HG03469 (cell line): ENCODE data around the gene FOLR1.
"Not testable (repeated sequence)": the region's sequence is repeated elsewhere in the genome, so short reads cannot be mapped to it uniquely, and the experiment has no call there.

Experiments
- ATAC-seq: cut with Tn5 transposase; IDR thresholded peaks from one replicate; pipeline ENCODE4 v1.9.1; 2021; ENCODE audit warnings: mild to moderate bottlenecking, moderate library complexity, moderate number of reproducible peaks; ENCODE audit not compliant: unreplicated experiment

FOLR1 gene

DNA sequence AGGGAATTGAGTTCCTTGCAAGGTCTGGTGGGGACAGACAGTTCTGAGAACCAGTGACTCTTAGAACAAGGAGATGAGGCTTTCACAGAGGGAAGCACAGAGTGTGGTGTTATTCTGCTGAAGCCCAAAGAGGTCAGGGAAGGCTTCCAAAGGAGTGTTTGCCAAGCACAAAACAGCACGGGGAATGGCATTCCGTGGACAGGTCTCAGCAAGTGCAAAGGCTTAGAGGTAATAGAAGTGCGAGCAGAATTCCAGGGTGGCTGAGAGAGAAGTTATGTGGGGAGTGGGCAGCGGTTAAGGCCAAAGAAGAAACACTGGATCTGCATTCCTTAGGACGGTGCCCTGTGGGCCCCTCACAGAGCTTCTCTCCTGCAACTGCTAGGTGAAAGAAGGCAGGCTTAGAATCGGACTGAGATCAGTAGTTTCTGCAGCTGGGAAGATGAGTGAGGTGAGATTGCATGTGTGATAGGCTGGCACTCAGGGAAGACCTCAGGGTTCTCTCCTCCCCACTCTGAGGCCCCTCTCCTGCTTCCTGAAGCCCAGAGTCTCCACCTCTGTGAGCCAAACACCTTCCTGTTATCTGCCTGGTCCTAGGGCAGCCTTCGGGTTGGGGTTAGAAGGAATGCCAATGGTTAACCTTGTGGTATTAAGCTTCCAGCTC lies 10.9 kb upstream of the FOLR1 start:
- not testable (repeated sequence) for ATAC-seq

DNA sequence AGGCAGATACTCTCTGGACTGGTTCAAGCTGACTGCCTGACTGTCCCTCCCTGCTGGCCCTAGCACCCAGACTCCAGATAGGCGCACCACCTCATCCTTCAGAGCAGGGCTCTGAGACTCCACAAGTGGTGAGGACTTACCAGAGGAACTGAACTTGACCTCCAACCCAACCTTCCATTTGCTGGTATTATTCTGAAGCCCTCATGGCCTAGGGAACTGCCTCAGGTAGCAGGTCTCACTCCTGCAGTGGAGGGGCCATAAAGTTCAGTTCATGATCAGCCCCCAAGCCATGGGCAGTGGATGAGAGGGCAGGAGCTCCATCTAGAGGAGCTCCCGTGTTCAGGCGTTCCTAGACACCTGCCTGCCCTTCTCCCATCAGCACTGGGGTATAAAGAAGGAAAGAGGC lies 10.4 kb upstream of the FOLR1 start:
- ATAC-seq, result not testable (repeated sequence)

DNA sequence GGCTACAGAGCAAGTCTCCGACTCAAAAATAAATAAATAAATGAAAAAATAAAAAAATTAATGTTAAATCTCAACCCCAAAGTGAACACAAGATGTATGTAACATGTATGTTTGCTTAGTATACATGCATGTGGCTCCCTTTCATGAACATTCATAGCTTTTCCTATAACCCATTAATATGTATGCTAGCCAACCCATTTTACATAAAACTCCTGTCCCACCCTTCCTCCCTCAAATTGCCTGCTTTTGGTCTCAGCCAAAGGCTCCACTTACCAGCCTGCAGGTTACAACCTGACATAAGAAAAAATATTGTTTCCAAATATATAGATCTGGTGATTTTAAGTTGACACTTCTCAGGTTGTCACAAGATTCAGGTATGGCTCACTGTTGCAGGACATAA lies 3.7 kb upstream of the FOLR1 start:
- no peak for ATAC-seq

DNA sequence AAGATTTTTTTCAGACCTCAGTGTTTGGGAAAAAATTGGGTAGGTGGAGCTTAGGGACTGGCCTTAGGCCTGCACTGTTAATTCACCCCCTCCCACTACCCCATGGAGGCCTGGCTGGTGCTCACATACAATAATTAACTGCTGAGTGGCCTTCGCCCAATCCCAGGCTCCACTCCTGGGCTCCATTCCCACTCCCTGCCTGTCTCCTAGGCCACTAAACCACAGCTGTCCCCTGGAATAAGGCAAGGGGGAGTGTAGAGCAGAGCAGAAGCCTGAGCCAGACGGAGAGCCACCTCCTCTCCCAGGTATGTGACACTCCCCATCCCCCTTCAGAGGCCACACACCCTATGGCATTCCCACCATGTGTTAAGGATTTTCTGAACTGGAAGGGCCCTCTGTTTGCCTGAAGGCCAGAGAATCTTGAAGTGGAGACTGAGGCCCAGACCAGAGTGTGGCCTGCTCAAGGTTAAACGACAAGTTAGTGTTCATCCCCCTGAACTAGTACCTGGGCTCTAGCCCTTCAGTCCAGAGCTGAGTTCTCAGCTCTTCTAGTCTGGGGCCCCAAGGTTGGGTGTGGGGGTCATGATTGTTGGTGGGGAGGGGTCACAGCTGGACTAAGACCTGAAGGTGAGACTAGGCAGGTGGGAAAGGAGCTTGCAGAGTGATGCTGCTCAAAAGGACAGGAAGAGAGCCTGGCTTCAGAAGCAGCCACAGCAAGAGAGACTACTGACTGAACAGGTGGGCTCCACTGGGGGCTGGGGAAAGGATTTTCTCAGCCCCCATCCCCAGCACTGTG lies 2.3 kb upstream of the FOLR1 start:
- no peak for ATAC-seq

DNA sequence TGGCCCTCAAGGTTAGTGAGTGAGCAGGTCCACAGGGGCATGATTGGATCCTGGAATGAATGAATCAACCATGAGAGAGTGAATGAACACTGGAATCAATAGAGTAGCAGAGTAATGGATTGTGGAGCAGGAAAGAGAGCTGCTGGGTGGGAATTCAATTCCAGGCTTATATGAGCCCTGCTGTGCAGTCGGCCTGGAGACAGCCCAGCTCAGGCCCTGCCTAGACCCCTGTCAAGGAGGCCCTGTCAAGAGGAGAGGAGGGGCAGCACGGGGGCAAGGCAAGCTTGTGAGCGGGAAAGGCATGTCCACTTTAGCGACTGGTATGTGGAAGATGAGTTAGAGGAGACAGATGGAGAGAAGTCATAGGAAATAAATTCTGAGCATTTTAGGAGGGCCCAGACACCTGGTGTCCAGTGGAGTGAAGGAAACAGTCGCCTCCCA lies 1.3 kb upstream of the FOLR1 start:
- no peak for ATAC-seq

DNA sequence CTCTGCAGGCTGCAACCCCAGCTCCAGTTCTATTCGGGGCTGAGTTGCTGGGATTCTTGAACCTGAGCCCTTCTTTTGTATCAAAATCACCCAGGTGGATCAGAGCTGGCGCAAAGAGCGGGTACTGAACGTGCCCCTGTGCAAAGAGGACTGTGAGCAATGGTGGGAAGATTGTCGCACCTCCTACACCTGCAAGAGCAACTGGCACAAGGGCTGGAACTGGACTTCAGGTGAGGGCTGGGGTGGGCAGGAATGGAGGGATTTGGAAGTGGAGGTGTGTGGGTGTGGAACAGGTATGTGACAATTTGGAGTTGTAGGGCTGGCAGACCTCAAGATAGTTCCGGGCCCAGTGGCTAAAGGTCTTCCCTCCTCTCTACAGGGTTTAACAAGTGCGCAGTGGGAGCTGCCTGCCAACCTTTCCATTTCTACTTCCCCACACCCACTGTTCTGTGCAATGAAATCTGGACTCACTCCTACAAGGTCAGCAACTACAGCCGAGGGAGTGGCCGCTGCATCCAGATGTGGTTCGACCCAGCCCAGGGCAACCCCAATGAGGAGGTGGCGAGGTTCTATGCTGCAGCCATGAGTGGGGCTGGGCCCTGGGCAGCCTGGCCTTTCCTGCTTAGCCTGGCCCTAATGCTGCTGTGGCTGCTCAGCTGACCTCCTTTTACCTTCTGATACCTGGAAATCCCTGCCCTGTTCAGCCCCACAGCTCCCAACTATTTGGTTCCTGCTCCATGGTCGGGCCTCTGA lies 3.8 kb downstream of the FOLR1 start:
- ATAC-seq, result no peak

DNA sequence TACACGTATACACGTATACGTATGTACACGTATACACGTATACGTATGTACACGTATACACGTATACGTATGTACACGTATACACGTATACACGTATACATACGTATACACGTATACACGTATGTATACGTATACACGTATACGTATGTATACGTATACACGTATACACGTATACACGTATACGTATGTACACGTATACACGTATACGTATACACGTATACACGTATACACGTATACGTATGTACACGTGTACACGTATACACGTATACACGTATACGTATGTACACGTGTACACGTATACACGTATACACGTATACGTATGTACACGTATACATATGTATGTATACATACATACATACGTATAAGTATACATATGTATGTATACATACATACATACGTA lies 9.5 kb downstream of the FOLR1 start:
- ATAC-seq, result not testable (repeated sequence)

DNA sequence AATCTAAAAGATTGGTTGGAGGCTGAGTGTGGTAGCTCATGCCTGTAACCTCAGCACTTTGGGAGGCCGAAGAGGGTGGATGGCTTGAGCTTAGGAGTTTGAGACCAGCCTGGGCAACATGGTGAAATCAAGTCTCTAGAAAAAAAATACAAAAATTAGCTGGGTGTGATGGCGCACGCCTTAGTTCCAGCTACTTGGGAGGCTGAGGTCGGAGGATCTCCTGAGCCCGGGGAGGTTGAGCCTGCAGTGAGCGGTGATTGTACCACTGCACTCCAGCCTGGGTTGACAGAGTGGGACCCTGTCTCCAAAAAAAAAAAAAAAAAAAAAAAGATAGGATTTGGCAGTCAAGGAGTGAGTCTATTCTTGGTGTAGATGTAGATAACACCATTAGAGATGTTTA lies 10.6 kb downstream of the FOLR1 start:
- ATAC-seq, result no peak

DNA sequence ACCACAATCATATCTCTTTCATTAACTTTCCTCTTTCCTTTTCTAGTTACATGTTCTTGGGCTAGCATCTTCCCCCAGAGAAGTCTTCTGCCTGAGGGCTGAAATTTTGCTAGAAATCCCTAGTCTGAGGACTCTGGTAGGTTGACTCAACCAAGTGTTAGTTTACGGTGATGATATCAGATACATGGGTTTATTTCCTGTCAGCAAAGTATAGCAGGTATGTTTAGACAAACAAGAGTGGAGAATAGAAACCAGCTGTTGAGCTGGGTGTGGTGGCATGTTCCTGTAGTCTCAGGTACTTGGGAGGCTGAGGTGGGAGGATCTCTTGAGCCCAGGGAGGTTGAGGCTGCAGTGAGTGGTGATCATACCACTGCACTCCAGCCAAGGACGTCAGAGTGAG lies 11.2 kb downstream of the FOLR1 start:
- no peak for ATAC-seq

DNA sequence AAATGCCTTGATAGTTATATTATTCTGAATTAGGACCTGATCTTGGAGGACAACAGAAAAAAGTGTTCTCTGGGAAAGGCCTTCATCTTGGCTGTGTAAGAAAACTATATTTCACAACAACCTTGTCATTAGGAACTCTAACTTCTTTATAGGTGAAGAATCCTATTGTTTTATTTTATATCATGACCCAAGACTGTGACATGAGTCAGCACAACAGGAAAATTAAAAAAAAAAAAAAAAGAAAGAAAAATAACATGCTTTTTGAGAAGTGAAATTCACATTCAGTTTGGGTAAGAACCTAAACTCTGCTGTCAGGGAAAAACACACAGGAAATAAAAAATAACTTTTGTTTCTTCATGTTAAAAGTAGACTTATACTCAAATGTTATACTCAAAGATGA lies 12.9 kb downstream of the FOLR1 start:
- ATAC-seq, result no peak

DNA sequence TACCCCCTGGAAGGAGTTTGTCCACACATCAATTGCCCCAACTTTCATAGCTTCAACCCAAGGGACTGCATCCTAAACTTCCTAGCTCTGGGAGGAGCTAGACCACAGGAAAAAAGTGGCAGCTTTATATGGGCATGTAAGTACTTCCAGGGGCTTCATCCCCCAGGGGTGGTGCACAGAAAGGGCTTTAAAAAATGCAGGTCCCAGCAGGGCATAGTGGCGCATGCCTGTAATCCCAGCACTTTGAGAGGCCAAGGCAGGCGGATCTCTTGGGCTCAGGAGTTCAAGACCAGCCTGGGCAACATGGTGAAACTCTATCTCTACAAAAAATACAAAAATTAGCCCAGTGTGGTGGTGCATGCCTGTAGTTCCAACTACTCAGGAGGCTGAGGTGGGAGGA lies 14.9 kb downstream of the FOLR1 start:
- ATAC-seq, result not testable (repeated sequence)

DNA sequence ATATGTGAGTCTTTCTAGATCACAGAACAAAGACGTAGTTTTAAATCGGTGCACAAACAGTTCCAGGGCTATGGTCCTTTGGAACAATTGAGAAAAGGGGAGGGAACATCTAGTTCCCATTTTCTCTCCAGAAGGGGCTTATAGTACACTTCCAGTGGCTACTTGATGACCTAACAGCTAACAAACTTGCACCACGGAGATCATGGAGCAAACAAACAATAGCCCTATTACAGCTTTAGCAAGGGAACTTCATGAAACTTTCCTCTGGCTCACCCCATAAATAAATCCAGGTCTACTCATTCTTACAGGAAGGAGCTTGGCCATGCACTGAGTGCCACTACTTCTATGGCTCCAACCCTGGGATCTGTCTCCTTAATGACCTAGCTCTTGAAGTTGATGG lies 16.3 kb downstream of the FOLR1 start:
- no peak for ATAC-seq

DNA sequence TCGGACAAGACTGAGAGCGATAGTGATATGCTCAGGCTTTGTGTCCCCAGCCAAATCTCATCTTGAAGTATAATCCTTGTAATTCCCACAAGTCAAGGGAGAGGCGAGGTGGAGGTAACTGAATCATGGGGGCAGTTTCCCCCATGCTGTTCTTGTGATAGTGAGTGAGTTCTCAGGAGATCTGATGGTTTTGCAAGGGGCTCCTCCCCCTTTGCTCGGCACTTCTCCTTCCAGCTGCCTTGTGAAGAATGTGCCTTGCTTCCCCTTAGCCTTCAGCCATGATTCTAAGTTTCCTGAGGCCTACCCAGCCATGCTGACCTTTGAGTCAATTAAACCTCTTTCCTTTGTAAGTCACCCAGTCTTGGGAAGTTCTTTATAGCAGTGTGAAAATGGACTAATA lies 17.2 kb downstream of the FOLR1 start:
- no peak for ATAC-seq

DNA sequence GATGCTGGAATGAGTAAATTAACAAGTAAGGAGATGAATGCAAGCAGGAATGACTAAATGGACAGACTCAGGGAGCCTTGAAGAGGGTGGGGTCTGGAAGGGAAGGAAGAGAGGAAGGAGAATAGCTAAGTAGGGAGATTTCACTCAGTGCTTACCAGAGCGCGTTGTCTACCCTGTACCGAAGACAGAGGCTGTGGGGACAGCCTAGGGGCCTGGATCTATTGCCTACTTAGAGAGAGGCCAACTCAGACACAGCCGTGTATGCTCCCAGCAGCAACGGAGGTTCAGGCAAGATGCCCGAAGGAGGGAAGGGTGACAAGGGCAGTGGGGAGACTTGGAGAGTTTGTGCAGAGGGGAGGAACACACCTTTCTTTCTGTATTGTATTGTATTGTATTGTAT lies 24.7 kb downstream of the FOLR1 start, which contains the start of gene FOLR2:
Gene FOLR2, plus strand, starts transcription at position 157 of the 400 bp plus-strand sequence. CDS start 1,791 bp downstream, outside the sequence.
- ATAC-seq, result no peak

DNA sequence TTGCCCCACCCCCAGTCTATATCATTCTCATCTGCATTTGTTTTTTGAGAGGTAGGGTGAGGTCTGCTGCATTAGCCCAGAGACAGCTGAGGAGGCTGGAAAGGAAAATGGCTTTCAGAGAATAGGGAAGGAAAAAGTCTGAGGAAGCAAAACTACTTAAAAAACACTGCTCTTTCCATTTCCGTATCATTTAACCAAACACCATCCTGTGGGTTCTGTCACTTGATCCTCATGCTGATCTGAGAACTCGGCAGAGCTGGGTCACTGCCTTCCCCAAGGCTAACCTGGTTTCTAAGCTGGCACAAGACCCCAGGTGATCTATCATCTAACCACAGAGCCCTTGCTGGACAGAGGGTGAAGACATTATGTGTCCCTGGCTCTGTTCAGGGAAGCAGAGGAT lies 25.9 kb downstream of the FOLR1 start:
- ATAC-seq, result no peak

DNA sequence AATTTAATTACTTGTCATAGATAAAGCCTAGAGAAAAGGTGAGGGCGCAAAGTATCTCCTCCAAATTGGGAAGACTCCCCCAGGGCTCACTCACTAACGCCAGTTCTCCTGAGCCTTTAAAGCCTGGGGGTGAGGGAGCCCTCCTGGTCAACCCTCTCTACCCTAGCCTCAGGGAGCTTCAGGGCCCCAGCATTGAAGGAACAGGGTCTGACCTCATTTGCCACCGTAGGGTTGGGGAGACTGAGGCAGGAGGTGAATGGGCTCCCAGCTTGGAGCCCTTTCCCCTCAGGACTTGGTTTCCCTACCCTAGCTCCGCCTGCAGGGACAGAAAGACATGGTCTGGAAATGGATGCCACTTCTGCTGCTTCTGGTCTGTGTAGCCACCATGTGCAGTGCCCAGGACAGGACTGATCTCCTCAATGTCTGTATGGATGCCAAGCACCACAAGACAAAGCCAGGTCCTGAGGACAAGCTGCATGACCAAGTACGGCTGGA lies 26.4 kb downstream of the FOLR1 start:
- no peak for ATAC-seq

DNA sequence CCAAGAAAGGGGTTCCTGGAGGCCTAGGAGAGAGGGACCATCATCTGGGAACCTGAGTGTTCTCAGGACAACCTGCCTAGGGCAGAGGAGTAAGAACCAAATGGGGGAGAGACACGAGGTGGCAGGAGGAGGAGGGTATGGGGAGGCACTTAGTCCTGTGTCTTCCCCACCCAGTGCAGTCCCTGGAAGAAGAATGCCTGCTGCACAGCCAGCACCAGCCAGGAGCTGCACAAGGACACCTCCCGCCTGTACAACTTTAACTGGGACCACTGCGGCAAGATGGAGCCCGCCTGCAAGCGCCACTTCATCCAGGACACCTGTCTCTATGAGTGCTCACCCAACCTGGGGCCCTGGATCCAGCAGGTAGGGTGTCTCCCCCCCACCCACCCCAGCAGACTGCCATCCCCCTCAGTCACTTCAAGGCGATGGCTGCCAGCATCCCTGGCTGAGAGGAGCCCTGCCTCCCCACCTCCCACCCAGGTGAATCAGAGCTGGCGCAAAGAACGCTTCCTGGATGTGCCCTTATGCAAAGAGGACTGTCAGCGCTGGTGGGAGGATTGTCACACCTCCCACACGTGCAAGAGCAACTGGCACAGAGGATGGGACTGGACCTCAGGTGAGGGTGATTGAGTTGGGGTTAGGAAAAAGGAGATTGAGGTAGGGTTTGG lies 28.9 kb downstream of the FOLR1 start:
- no peak for ATAC-seq

DNA sequence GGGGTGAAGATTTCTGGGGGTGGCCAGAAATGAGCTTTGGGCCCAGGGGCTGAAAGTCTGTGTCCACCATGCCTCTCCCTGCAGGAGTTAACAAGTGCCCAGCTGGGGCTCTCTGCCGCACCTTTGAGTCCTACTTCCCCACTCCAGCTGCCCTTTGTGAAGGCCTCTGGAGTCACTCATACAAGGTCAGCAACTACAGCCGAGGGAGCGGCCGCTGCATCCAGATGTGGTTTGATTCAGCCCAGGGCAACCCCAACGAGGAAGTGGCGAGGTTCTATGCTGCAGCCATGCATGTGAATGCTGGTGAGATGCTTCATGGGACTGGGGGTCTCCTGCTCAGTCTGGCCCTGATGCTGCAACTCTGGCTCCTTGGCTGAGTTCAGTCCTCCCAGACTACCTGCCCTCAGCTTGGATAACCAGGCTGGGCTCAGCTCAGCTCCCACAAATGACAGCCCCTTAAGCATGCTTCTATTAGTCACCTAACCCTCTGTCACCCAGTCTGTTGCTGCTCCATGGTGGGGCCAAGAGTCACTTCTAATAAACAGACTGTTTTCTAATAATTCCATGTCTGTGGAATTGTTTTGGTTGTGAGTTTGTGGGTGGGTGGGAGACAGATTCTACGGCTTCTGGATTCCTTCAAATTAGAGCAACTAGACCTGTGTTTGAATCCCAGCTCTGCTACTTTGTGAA lies 29.6 kb downstream of the FOLR1 start:
- no peak for ATAC-seq

DNA sequence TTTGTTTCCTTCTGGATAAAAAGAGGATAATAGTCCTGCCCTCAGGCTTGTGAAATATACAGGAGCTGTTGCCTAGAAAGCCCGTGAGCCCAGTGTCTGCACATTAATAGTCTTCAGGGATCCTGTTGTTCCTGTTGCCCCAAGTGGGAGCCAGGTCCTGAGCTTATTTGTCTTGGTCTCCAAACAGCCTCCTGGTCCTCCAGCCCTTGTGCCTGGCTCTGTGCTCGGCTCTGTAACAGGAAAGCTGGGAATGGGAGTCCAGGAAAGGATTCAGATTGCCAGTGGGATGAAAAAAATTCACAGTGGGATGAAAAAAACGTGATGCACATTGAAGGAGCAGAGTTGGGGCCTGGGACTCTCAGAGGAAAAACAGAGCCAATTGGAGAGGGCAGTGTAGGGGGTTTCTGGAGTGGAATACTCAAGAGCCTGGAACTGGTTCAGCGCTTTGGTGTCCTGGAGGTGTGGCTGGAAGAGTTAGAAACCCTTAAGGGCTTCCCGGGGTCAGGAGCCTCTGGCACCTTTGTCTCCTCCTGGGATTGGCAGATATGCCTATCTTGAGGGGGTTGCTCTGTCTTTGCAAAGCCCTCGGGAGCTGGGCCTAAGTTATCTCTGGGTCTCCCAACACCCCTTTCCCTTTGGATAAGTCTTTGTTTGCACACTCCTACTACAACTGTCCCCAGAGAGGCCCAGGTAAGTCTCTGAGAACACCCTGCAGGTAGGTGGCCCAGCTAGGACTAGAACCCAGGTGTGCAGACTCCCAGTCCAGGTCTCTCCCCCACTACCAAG lies 30.4 kb downstream of the FOLR1 start:
- no peak for ATAC-seq
